T-helper 22 cell (primary cell): ENCODE results near the gene RPS6KL1.

Experiments used
- DNase-seq: peaks from one replicate; pipeline ENCODE4 v3.0.0-alpha.2; 2020; ENCODE audit warnings: low read depth

The RPS6KL1 gene

DNA sequence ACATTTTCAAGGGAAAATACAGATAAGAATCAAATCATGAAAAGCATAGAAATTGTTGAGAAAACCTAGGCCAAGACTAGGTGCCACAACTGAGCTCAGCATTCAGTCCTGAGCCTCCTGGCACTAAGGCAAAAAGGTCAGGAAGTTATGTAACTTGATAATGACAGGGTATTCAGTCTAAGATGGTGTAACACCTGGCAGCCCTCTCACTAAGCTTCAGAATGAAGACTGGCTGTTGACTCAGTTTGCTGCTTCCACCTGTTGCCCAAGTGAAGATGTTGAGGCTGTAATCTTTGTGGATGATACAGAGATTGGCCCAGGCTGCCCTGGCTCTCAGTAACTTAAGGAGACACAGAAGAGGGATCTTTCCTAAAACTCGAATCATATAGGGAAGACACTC, 66.7 kb downstream of the RPS6KL1 start:
- DNase-seq = no peak

DNA sequence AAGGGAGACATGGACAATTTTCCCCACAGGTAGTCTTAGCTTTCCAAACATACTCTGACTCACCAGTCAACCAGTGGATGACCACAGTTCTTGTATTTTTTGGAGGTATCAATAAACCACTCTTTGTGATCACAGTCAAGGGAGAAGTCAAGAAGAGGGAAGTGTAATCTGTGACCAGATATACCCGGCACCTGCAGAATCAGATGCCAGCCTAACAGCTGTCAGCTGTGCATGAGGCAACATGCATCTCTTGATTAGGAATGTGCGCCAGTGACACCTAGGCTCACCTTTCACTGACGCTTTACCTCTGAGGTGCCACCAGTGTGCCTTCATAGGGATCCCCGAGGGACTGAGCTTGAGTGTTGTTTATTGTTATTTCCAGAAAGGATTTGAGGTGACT, 67.1 kb downstream of the RPS6KL1 start:
- DNase-seq = no peak

DNA sequence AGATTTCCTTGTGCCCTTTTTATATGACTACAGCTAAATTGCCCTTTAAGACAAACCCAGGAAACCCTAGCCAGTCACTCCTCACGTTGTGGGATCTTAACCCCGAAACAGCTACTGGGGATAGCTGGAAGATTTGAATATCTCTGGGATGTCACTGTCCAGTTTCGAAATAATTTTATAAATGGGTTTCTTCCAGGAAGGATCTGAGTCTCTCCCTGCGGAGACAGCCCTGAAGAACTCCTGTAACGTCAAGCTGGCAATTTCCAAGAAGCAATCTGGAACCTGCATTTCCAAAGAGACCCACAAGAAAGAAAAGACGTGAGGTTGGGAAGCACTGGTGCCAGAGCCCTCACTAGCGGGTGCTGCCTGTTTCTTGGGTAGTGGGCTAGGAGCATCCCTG, 68.0 kb downstream of the RPS6KL1 start:
- DNase-seq = no peak
